Measurements from ENCODE around the gene OR6S1.

GRCh38 chr14:20644520-20644919 is 3.0 kb upstream of the OR6S1 start:
- TF ChIP-seq CTCF (IDR thresholded peaks at IDR 0.05) (no peak), REST (IDR thresholded peaks at IDR 0.05; ENCODE audit: insufficient read depth in 1 of 2, low read depth in 2 of 2, low read length in 1 of 2) (no peak)
